Measurements from ENCODE around the gene IFNLR1. TPM values are rescaled to one million over a fixed set of nuclear protein-coding genes. Genes with fewer than 3 reads are reported as not detected.
"Not testable (repeated sequence)": the region's sequence is repeated elsewhere in the genome, so short reads cannot be mapped to it uniquely, and the experiment has no call there.

The IFNLR1 gene
- total RNA-seq, 4 donors from 2014 or later = 9.1 to 38.2 (median 36.1) TPM

DNA sequence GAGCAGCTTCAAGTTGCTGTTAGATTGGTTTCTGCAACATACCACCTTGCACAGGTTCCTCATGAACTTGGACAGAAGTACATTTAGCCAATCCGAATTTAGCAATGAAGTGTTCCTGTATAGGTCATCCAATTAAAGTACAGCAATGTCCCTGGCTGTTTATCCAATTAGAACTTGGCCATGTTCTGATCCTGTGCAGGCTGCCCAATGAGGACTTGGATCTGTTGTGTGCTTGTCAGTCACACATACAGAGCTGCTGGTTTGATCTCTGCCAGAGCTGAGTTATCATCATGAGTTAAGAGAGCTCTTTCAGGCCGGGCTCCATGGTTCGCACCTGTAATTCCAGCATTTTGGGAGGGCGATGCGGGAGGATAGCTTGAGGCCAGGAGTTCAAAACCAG is 22.0 kb upstream of the IFNLR1 start:
- no peaks in the 10 kb centered on the region for H3K4me1 ChIP-seq
- TF ChIP-seq CTCF (IDR thresholded peaks at IDR 0.05) (no peak), POLR2A (IDR thresholded peaks at IDR 0.05) (no peak)
- no peaks in the 10 kb centered on the region for H3K9me3 ChIP-seq
- no peaks in the 10 kb centered on the region for H3K27me3 ChIP-seq
- no peak overlapping the region for H3K27ac ChIP-seq
- H3K36me3 ChIP-seq = no peaks in the 10 kb centered on the region
- no peak overlapping the region for H3K4me3 ChIP-seq
- DNase-seq = no peak

GRCh38 chr1:24207709-24208108 is 20.6 kb upstream of the IFNLR1 start:
- no peak for DNase-seq
- Histone ChIP-seq H3K4me3 (no peak overlapping the region), H3K27ac (no peak overlapping the region), H3K36me3 (no peaks in the 10 kb centered on the region), H3K4me1 (no peaks in the 10 kb centered on the region), H3K27me3 (no peaks in the 10 kb centered on the region), H3K9me3 (no peaks in the 10 kb centered on the region)
- TF ChIP-seq POLR2A (IDR thresholded peaks at IDR 0.05) (no peak), CTCF (IDR thresholded peaks at IDR 0.05) (no peak)

GRCh38 chr1:24207395-24207687 is 20.3 kb upstream of the IFNLR1 start:
- not testable (repeated sequence) for H3K27me3 ChIP-seq, DNase-seq, H3K36me3 ChIP-seq, H3K4me1 ChIP-seq, H3K9me3 ChIP-seq, H3K27ac ChIP-seq, H3K4me3 ChIP-seq

DNA sequence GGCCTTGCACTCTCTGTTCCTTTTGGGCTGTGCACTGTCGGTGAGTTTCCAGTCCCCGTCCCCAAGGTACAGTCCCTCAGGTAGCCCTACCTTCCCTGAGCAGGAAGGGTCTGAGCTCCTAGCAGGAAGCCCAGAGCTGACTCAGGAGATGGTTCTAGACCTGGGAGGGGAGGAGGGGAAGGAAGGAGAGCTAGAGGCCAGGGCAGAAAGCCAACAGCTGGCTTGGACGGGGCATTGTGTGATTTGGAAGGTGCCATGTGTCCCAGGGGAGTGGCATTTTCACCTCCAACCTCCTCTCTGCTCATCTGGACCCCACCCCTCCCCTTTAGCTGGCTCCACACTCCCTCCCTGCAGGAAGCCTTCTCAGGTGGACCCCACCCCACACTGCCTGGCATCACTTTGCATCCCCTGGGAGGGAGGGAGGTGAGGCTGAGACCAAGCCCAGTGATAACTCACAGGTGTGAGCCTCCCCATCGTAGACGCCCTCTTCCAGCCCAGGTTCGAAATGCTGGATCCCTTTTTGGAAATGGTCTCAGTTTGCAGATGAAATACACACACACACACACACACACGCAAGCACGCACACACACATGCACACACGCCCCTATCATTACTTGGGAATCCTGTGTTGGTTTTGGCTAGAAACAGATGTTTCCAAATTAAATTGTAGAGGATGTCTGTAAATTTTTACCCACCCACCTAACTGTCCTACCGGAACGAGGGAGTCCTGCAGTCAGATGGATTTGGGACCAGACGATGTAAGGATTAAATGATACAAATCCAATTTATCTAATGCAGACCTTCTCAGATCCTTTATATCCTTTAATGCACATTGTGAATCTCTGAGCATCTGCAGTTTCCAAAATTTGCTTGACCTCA is 19.7 kb upstream of the IFNLR1 start:
- peaks cover 0 to 7% (median 5%) of the 10 kb centered on the region in 4 donors for H3K4me1 ChIP-seq

GRCh38 chr1:24206083-24206464 is 19.0 kb upstream of the IFNLR1 start:
- H3K4me3 ChIP-seq = no peak overlapping the region
- no peak overlapping the region for H3K27ac ChIP-seq
- no peaks in the 10 kb centered on the region for H3K27me3 ChIP-seq
- no peak for TF ChIP-seq POLR2A (IDR thresholded peaks at IDR 0.05)
- TF ChIP-seq CTCF (IDR thresholded peaks at IDR 0.05) = no peak
- DNase-seq = peak in 1 of 3 donors; percentile 52
- H3K4me1 ChIP-seq = peaks cover 0 to 7% (median 5%) of the 10 kb centered on the region in 4 donors
- no peaks in the 10 kb centered on the region for H3K36me3 ChIP-seq
- no peaks in the 10 kb centered on the region for H3K9me3 ChIP-seq

More for the DNA sequence above, 19.7 kb upstream of the IFNLR1 start:
- Histone ChIP-seq H3K9me3 (no peaks in the 10 kb centered on the region), H3K27ac (no peak overlapping the region), H3K4me3 (no peak overlapping the region), H3K36me3 (no peaks in the 10 kb centered on the region), H3K27me3 (no peaks in the 10 kb centered on the region)
- TF ChIP-seq CTCF (IDR thresholded peaks at IDR 0.05) = no peak
- no peak for TF ChIP-seq POLR2A (IDR thresholded peaks at IDR 0.05)
- no peak for DNase-seq

- peaks cover 0 to 7% (median 5%) of the 10 kb centered on the region in 4 donors for H3K4me1 ChIP-seq
- no peaks in the 10 kb centered on the region for H3K9me3 ChIP-seq
- H3K4me3 ChIP-seq = no peak overlapping the region
- no peaks in the 10 kb centered on the region for H3K36me3 ChIP-seq
- no peaks in the 10 kb centered on the region for H3K27me3 ChIP-seq
- DNase-seq = no peak
- H3K27ac ChIP-seq = no peak overlapping the region
- TF ChIP-seq CTCF (IDR thresholded peaks at IDR 0.05) = no peak
- no peak for TF ChIP-seq POLR2A (IDR thresholded peaks at IDR 0.05)
Measured at GRCh38 chr1:24205345-24206082, 18.4 kb upstream of the IFNLR1 start.

Measured in Peyer's patch (tissue), 4 donors.